Stimulated activated CD4-positive, alpha-beta T cell treated with anti-CD3 and anti-CD28 coated beads, Interleukin-2, amount 100 ng/mL, for 24 hours (primary cell): ENCODE measurements around the gene AHNAK2.

Source experiments
- DNase-seq, 2 donors: peaks; one replicate each; pipeline ENCODE4 v3.0.0-alpha.2; 2020

The AHNAK2 gene

GRCh38 chr14:105011312-105011990, 33.3 kb upstream of the AHNAK2 start:
- no peak for DNase-seq

- no peak for DNase-seq
Observed at GRCh38 chr14:105010891-105011291, 32.7 kb upstream of the AHNAK2 start.

- no peak for DNase-seq
Observed at GRCh38 chr14:105010106-105010505, 31.9 kb upstream of the AHNAK2 start.

- no peak for DNase-seq
Observed at GRCh38 chr14:105007593-105008264, 29.6 kb upstream of the AHNAK2 start.

- no peak for DNase-seq
Observed at GRCh38 chr14:105006831-105007592, 28.8 kb upstream of the AHNAK2 start.

GRCh38 chr14:105005929-105006830, 28.0 kb upstream of the AHNAK2 start:
- DNase-seq, result no peak

- no peak for DNase-seq
Observed at GRCh38 chr14:105005329-105005928, 27.3 kb upstream of the AHNAK2 start.

- DNase-seq, result no peak
Observed at GRCh38 chr14:104999361-104999760, 21.2 kb upstream of the AHNAK2 start.

- DNase-seq, result no peak
Observed at GRCh38 chr14:104998801-104999200, 20.6 kb upstream of the AHNAK2 start.

- no peak for DNase-seq
Observed at GRCh38 chr14:104996483-104996882, 18.3 kb upstream of the AHNAK2 start.

- DNase-seq, result no peak
Observed at GRCh38 chr14:104996032-104996431, 17.9 kb upstream of the AHNAK2 start.

GRCh38 chr14:104994978-104995377, 16.8 kb upstream of the AHNAK2 start:
- DNase-seq, result no peak

GRCh38 chr14:104993808-104994591, 15.8 kb upstream of the AHNAK2 start:
- DNase-seq, result no peak

GRCh38 chr14:104993306-104993705, 15.1 kb upstream of the AHNAK2 start:
- no peak for DNase-seq

GRCh38 chr14:104992501-104992900, 14.3 kb upstream of the AHNAK2 start:
- no peak for DNase-seq

- DNase-seq, result no peak
Observed at GRCh38 chr14:104991896-104992230, 13.7 kb upstream of the AHNAK2 start.

- DNase-seq, result no peak
Observed at GRCh38 chr14:104989951-104990303, 11.8 kb upstream of the AHNAK2 start.

- DNase-seq, result no peak
Observed at GRCh38 chr14:104989236-104989950, 11.2 kb upstream of the AHNAK2 start.

GRCh38 chr14:104986487-104987164, 8.5 kb upstream of the AHNAK2 start:
- DNase-seq, result no peak

GRCh38 chr14:104985675-104986486, 7.7 kb upstream of the AHNAK2 start, which contains the start of gene CLBA1:
Gene CLBA1 (plus strand): TSS chr14:104985788. CDS start chr14:104986432, 644 bp downstream.
- DNase-seq, result peak; percentile 85 to 90
